Mesendoderm (in vitro differentiated cells): ENCODE measurements around the gene MOGAT1.

Source experiments
- DNase-seq: peaks from one replicate; pipeline ENCODE4 v3.0.0; 2013
- H2AK5ac ChIP-seq: 2 replicates; pipeline ENCODE4 v1.6.1; 2013; ENCODE audit warnings: low read length, inconsistent platforms
- H2BK120ac ChIP-seq: 2 replicates; pipeline ENCODE4 v1.6.1; 2013; ENCODE audit warnings: low read depth, mild to moderate bottlenecking, low read length, moderate library complexity, mixed read lengths
- H2BK15ac ChIP-seq: replicated peaks from 2 replicates; pipeline ENCODE4 v1.6.1; 2013; ENCODE audit warnings: low read depth, mild to moderate bottlenecking, moderate library complexity
- H2BK5ac ChIP-seq: 2 replicates; pipeline ENCODE4 v1.6.1; 2013; ENCODE audit warnings: low read length, inconsistent platforms
- H3K18ac ChIP-seq: 2 replicates; pipeline ENCODE4 v1.6.1; 2013; ENCODE audit warnings: mild to moderate bottlenecking, low read length, mixed read lengths
- H3K23ac ChIP-seq: one replicate; pipeline ENCODE4 v1.6.1; 2013; ENCODE audit warnings: low read length
- H3K27ac ChIP-seq: 2 replicates; pipeline ENCODE4 v1.5.1; 2013; ENCODE audit warnings: low read depth, mild to moderate bottlenecking, inconsistent platforms, low read length, moderate library complexity
- H3K27me3 ChIP-seq: 2 replicates; pipeline ENCODE4 v1.6.1; 2013; ENCODE audit warnings: low read length, control low read depth, mild to moderate bottlenecking, inconsistent platforms; ENCODE audit not compliant: insufficient read depth, poor library complexity
- H3K36me3 ChIP-seq: 2 replicates; pipeline ENCODE4 v1.6.1; 2013; ENCODE audit warnings: low read length, inconsistent platforms; ENCODE audit not compliant: control insufficient read depth, insufficient read depth
- H3K4ac ChIP-seq: one replicate; pipeline ENCODE4 v1.6.1; 2013; ENCODE audit warnings: low read depth, mild to moderate bottlenecking, low read length, moderate library complexity
- H3K4me1 ChIP-seq: 2 replicates; pipeline ENCODE4 v1.6.1; 2013; ENCODE audit warnings: low read depth, low read length, inconsistent platforms; ENCODE audit not compliant: control insufficient read depth
- H3K4me2 ChIP-seq: 2 replicates; pipeline ENCODE4 v1.6.1; 2013; ENCODE audit warnings: low read length
- H3K4me3 ChIP-seq: 2 replicates; pipeline ENCODE4 v1.5.1; 2013; ENCODE audit warnings: mild to moderate bottlenecking, low read length
- H3K56ac ChIP-seq: one replicate; pipeline ENCODE4 v1.6.1; 2013; ENCODE audit warnings: low read length
- H3K79me1 ChIP-seq: 2 replicates; pipeline ENCODE4 v1.6.1; 2013; ENCODE audit warnings: low read length, inconsistent platforms
- H3K79me2 ChIP-seq: 2 replicates; pipeline ENCODE4 v1.6.1; 2013; ENCODE audit warnings: mild to moderate bottlenecking, low read length; ENCODE audit not compliant: control insufficient read depth, insufficient read depth
- H3K9ac ChIP-seq: 2 replicates; pipeline ENCODE4 v1.6.1; 2013; ENCODE audit warnings: low read length, inconsistent platforms
- H4K5ac ChIP-seq: one replicate; pipeline ENCODE4 v1.6.1; 2013; ENCODE audit warnings: low read length
- H4K8ac ChIP-seq: one replicate; pipeline ENCODE4 v1.6.1; 2013; ENCODE audit warnings: low read depth, mild to moderate bottlenecking, control low read depth, low read length, moderate library complexity
- WGBS: extraction: QIAGEN DNeasy Blood & Tissue Kit; methylation state at CpG from one replicate; pipeline ENCODE4 v1.1.7; 2013; ENCODE audit warnings: low lambda C conversion rate, missing lambda C conversion rate; ENCODE audit not compliant: insufficient coverage; ENCODE audit errors: extremely low coverage; 5-methylcytosine and 5-hydroxymethylcytosine counted together

The MOGAT1 gene

GRCh38 chr2:222663479-222663878, 8.0 kb upstream of the MOGAT1 start:
- Histone ChIP-seq H3K18ac (no peak overlapping the region), H2BK15ac (no peak overlapping the region), H3K27me3 (no peaks in the 10 kb centered on the region), H3K79me1 (no peaks in the 10 kb centered on the region), H3K23ac (no peak overlapping the region), H3K79me2 (no peaks in the 10 kb centered on the region), H3K4ac (no peak overlapping the region), H3K56ac (peak overlapping the region; percentile 25), H2BK5ac (no peak overlapping the region), H3K9ac (no peak overlapping the region), H3K4me2 (no peak overlapping the region), H3K36me3 (no peaks in the 10 kb centered on the region), H3K4me1 (no peaks in the 10 kb centered on the region), H3K27ac (no peak overlapping the region), H3K4me3 (no peak overlapping the region), H4K5ac (no peak overlapping the region), H4K8ac (no peak overlapping the region), H2BK120ac (no peak overlapping the region), H2AK5ac (no peak overlapping the region)
- no CpG with 5 or more reads among the region's 3 CpGs for whole genome bisulfite sequencing
- DNase-seq, result no peak

- Histone ChIP-seq H4K5ac (no peak overlapping the region), H3K9ac (no peak overlapping the region)
Measured at GRCh38 chr2:222668494-222669154, 2.8 kb upstream of the MOGAT1 start.

DNA sequence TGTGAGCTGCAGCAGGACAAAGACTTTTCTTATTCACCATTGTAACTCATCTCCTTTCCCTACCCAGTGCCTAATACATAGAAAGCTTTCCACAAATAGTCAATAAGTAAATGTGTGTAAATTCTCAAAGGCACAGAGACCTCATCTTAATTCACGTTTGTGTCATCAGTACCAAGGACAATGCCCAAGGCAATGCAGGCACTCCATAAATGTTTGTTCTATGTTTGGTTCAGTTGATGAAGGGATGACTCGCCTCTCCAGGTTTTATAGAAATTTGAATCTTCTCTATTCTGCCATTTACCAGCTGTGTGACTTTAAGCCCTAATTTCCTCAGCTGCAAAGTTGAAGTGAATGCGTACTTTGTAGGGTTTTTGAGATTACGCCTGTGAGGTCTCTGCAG, 2.1 kb upstream of the MOGAT1 start:
- Histone ChIP-seq H2BK120ac (no peak overlapping the region), H2AK5ac (no peak overlapping the region), H3K4me2 (no peak overlapping the region), H3K36me3 (no peaks in the 10 kb centered on the region), H4K5ac (no peak overlapping the region), H4K8ac (no peak overlapping the region), H3K79me2 (no peaks in the 10 kb centered on the region), H3K4me1 (peaks cover 3% of the 10 kb centered on the region), H3K18ac (no peak overlapping the region), H3K4ac (no peak overlapping the region), H3K27me3 (peaks cover 2% of the 10 kb centered on the region), H2BK15ac (no peak overlapping the region), H3K4me3 (no peak overlapping the region), H2BK5ac (no peak overlapping the region), H3K9ac (no peak overlapping the region), H3K79me1 (no peaks in the 10 kb centered on the region), H3K27ac (no peak overlapping the region), H3K23ac (no peak overlapping the region), H3K56ac (no peak overlapping the region)
- DNase-seq, result no peak
- no CpG with 5 or more reads among the region's 4 CpGs for WGBS

More at GRCh38 chr2:222668494-222669154, 2.8 kb upstream of the MOGAT1 start:
- no peaks in the 10 kb centered on the region for H3K79me2 ChIP-seq
- no peak overlapping the region for H3K23ac ChIP-seq
- WGBS, result no CpG with 5 or more reads among the region's 3 CpGs
- H3K4me2 ChIP-seq, result no peak overlapping the region
- no peak overlapping the region for H2AK5ac ChIP-seq
- no peak overlapping the region for H2BK15ac ChIP-seq
- H4K8ac ChIP-seq, result no peak overlapping the region
- no peak overlapping the region for H3K4ac ChIP-seq
- no peak overlapping the region for H3K4me3 ChIP-seq
- no peaks in the 10 kb centered on the region for H3K79me1 ChIP-seq
- no peaks in the 10 kb centered on the region for H3K36me3 ChIP-seq
- no peak overlapping the region for H3K27ac ChIP-seq
- peaks cover 3% of the 10 kb centered on the region for H3K4me1 ChIP-seq
- H3K27me3 ChIP-seq, result peaks cover 2% of the 10 kb centered on the region
- no peak overlapping the region for H3K56ac ChIP-seq
- DNase-seq, result no peak
- no peak overlapping the region for H3K18ac ChIP-seq
- H2BK120ac ChIP-seq, result no peak overlapping the region
- H2BK5ac ChIP-seq, result no peak overlapping the region

GRCh38 chr2:222670191-222671038, 1.0 kb upstream of the MOGAT1 start:
- no CpG with 5 or more reads among the region's 9 CpGs for WGBS
- H3K4me3 ChIP-seq, result no peak overlapping the region

DNA sequence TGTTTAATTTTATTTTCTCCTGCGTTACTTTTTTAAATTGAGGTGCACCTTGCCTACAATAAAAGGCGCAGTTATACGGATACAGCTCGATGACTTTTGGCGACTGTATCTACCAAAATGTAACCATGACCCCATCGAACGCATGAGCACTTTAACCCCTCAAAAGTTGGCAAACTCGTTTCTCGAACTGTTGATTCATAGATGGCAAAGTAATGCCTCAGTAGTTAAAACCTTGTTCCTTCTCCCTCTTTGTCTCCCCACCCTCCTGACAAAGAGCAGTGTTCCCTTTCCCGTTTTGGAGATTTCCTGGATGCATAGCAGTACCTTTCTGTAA, 577 bp downstream of the MOGAT1 start:
- H3K4me2 ChIP-seq, result peak overlapping the region; percentile 76
- no peak for DNase-seq
- H3K56ac ChIP-seq, result peak overlapping the region; percentile 83
- no peak overlapping the region for H4K5ac ChIP-seq
- H3K4me1 ChIP-seq, result peaks cover 3% of the 10 kb centered on the region
- peaks cover 2% of the 10 kb centered on the region for H3K27me3 ChIP-seq
- H3K36me3 ChIP-seq, result no peaks in the 10 kb centered on the region
- H3K79me1 ChIP-seq, result no peaks in the 10 kb centered on the region
- no peaks in the 10 kb centered on the region for H3K79me2 ChIP-seq
- no peak overlapping the region for H2BK120ac ChIP-seq
- peak overlapping the region; percentile 65 for H3K9ac ChIP-seq
- no peak overlapping the region for H2BK5ac ChIP-seq
- H3K18ac ChIP-seq, result no peak overlapping the region
- H2AK5ac ChIP-seq, result no peak overlapping the region
- H3K4ac ChIP-seq, result no peak overlapping the region
- no peak overlapping the region for H4K8ac ChIP-seq
- peak overlapping the region; percentile 51 for H3K4me3 ChIP-seq
- H3K23ac ChIP-seq, result no peak overlapping the region
- no CpG with 5 or more reads among the region's 10 CpGs for WGBS
- H3K27ac ChIP-seq, result no peak overlapping the region
- H2BK15ac ChIP-seq, result no peak overlapping the region

More at GRCh38 chr2:222670191-222671038, 1.0 kb upstream of the MOGAT1 start:
- no peak overlapping the region for H2BK5ac ChIP-seq
- H4K8ac ChIP-seq, result no peak overlapping the region
- no peak overlapping the region for H3K27ac ChIP-seq
- no peak overlapping the region for H4K5ac ChIP-seq
- no peaks in the 10 kb centered on the region for H3K79me2 ChIP-seq
- H3K4me2 ChIP-seq, result no peak overlapping the region
- H3K18ac ChIP-seq, result no peak overlapping the region
- H2AK5ac ChIP-seq, result no peak overlapping the region
- no peaks in the 10 kb centered on the region for H3K79me1 ChIP-seq
- no peaks in the 10 kb centered on the region for H3K36me3 ChIP-seq
- no peak overlapping the region for H3K56ac ChIP-seq
- peaks cover 3% of the 10 kb centered on the region for H3K4me1 ChIP-seq
- no peak overlapping the region for H3K4ac ChIP-seq
- H2BK15ac ChIP-seq, result no peak overlapping the region
- H3K9ac ChIP-seq, result no peak overlapping the region
- H3K23ac ChIP-seq, result no peak overlapping the region
- H2BK120ac ChIP-seq, result no peak overlapping the region
- H3K27me3 ChIP-seq, result peaks cover 2% of the 10 kb centered on the region
- DNase-seq, result no peak
